KMS-11 (cell line): ENCODE data around the gene IL17RD.

Experiments used
- H2AFZ ChIP-seq: fragments of 200-600 bp; sonication (generic); 2 replicates; pipeline ENCODE4 v1.6.1; 2016; ENCODE audit warnings: antibody characterized with exemption, mixed run types, low read depth
- H3K27ac ChIP-seq: fragments of 200-600 bp; sonication (generic); 2 replicates; pipeline ENCODE4 v1.6.1; 2016; ENCODE audit warnings: mild to moderate bottlenecking, mixed run types
- H3K27me3 ChIP-seq: fragments of 200-600 bp; sonication (generic); 2 replicates; pipeline ENCODE4 v1.6.1; 2017; ENCODE audit warnings: mild to moderate bottlenecking, low read depth, mixed run types, moderate library complexity; ENCODE audit not compliant: insufficient read depth
- H3K36me3 ChIP-seq: fragments of 200-600 bp; sonication (generic); 2 replicates; pipeline ENCODE4 v1.6.1; 2017; ENCODE audit warnings: mild to moderate bottlenecking, mixed run types; ENCODE audit not compliant: insufficient read depth
- H3K4me1 ChIP-seq: fragments of 200-600 bp; sonication (generic); 2 replicates; pipeline ENCODE4 v1.6.1; 2016; ENCODE audit warnings: mild to moderate bottlenecking, low read depth, mixed run types; ENCODE audit not compliant: poor library complexity, severe bottlenecking
- H3K4me2 ChIP-seq: fragments of 200-600 bp; sonication (generic); 2 replicates; pipeline ENCODE4 v1.7.0; 2016; ENCODE audit warnings: mild to moderate bottlenecking, mixed run types
- H3K4me3 ChIP-seq: fragments of 200-600 bp; sonication (generic); IDR thresholded peaks from 2 replicates; pipeline ENCODE4 v1.6.1; 2017; ENCODE audit warnings: low read depth, low read length, mixed read lengths; ENCODE audit not compliant: insufficient read depth
- H3K79me2 ChIP-seq: fragments of 200-600 bp; sonication (generic); 2 replicates; pipeline ENCODE4 v1.6.1; 2016; ENCODE audit warnings: low read depth, mixed run types; ENCODE audit not compliant: insufficient read depth
- H3K9ac ChIP-seq: fragments of 200-600 bp; sonication (generic); 2 replicates; pipeline ENCODE4 v1.6.1; 2016; ENCODE audit warnings: mild to moderate bottlenecking, mixed run types
- H4K20me1 ChIP-seq: fragments of 200-600 bp; sonication (generic); 2 replicates; pipeline ENCODE4 v1.6.1; 2016; ENCODE audit warnings: mild to moderate bottlenecking, mixed run types; ENCODE audit not compliant: insufficient read depth
- TF ChIP-seq, protein P1 (sequence below): fragments of 200-600 bp; sonication (generic); conservative IDR thresholded peaks from 2 replicates; pipeline ENCODE4 v1.6.1; 2017; ENCODE audit warnings: low read depth, mild to moderate bottlenecking, antibody characterized with exemption, low read length, moderate library complexity, mixed read lengths

Gene IL17RD

DNA sequence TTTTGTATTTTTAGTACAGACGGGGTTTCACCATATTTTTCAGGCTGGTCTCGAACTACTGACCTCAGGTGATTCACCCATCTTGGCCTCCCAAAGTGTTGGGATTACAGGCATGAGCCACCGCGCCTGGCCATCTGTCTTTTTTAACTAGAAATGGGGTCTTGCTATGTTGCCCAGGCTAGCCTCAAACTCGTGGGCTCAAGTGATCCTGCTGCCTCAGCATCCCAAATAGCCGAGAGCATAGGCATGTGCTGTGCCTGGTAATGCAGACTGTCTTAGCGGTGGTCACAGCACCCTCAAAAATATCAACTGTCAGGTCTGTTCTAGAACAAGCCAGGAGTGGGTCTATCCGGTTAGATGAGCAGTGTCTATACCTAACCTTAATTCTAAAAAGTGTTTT lies 56.5 kb downstream of the IL17RD start:
- no peak overlapping the region for H2AFZ ChIP-seq
- no peaks in the 10 kb centered on the region for H4K20me1 ChIP-seq
- H3K27ac ChIP-seq = no peak overlapping the region
- H3K9ac ChIP-seq = no peak overlapping the region
- H3K4me2 ChIP-seq = no peak overlapping the region
- TF ChIP-seq, protein P1, sequence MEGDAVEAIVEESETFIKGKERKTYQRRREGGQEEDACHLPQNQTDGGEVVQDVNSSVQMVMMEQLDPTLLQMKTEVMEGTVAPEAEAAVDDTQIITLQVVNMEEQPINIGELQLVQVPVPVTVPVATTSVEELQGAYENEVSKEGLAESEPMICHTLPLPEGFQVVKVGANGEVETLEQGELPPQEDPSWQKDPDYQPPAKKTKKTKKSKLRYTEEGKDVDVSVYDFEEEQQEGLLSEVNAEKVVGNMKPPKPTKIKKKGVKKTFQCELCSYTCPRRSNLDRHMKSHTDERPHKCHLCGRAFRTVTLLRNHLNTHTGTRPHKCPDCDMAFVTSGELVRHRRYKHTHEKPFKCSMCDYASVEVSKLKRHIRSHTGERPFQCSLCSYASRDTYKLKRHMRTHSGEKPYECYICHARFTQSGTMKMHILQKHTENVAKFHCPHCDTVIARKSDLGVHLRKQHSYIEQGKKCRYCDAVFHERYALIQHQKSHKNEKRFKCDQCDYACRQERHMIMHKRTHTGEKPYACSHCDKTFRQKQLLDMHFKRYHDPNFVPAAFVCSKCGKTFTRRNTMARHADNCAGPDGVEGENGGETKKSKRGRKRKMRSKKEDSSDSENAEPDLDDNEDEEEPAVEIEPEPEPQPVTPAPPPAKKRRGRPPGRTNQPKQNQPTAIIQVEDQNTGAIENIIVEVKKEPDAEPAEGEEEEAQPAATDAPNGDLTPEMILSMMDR = no peak
- H3K36me3 ChIP-seq = no peaks in the 10 kb centered on the region
- H3K27me3 ChIP-seq = no peaks in the 10 kb centered on the region
- H3K79me2 ChIP-seq = no peaks in the 10 kb centered on the region
- H3K4me3 ChIP-seq = no peak overlapping the region
- H3K4me1 ChIP-seq = no peaks in the 10 kb centered on the region

- H3K36me3 ChIP-seq = no peaks in the 10 kb centered on the region
- no peak overlapping the region for H3K4me3 ChIP-seq
- no peaks in the 10 kb centered on the region for H4K20me1 ChIP-seq
- H3K4me1 ChIP-seq = no peaks in the 10 kb centered on the region
- H2AFZ ChIP-seq = no peak overlapping the region
- H3K27me3 ChIP-seq = no peaks in the 10 kb centered on the region
- no peak overlapping the region for H3K9ac ChIP-seq
- no peak overlapping the region for H3K4me2 ChIP-seq
- no peaks in the 10 kb centered on the region for H3K79me2 ChIP-seq
- H3K27ac ChIP-seq = no peak overlapping the region
- TF ChIP-seq, protein P1 = no peak
Measured at GRCh38 chr3:57105585-57105984, 59.6 kb downstream of the IL17RD start.

DNA sequence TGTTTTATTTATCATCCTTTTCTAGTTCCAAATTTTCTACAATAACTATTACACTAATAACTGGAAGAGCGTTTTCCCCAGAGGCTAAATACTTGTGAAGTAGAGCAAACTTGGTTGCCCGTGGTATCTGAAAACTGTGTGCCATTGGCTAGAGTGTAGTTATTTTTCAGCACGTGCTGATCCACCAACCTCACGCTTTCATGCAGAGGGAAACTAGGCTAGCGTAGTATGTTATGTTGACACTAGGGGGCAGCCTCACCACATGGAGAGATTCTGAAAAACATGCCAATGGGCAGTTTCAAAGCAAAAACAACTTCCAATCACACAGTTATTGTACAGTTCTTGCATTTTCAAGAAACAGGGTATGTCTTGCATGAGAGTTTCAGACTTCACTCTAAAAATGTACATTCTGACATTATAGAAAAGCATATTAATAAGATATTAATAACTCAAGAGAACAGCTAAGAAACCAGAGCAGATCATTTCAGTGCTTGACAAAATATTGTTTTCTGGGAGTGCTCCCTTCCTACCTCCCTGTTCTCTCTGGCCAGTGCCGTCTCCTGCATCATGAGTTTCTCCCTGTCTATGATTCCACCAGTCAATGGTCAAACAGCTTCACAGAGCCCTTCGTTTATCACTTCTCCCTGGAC lies 65.0 kb downstream of the IL17RD start:
- Histone ChIP-seq H3K4me2 (no peak overlapping the region), H3K4me1 (peaks cover 7% of the 10 kb centered on the region), H4K20me1 (no peaks in the 10 kb centered on the region), H3K27ac (no peak overlapping the region), H3K9ac (no peak overlapping the region), H3K36me3 (no peaks in the 10 kb centered on the region), H2AFZ (peak overlapping the region; percentile 38; the same call in 1 of the 2 replicates), H3K79me2 (no peaks in the 10 kb centered on the region), H3K4me3 (no peak overlapping the region), H3K27me3 (no peaks in the 10 kb centered on the region)
- TF ChIP-seq, protein P1 = peak; percentile 78

GRCh38 chr3:57098418-57099310 lies 66.5 kb downstream of the IL17RD start:
- Histone ChIP-seq H3K27me3 (no peaks in the 10 kb centered on the region), H3K79me2 (no peaks in the 10 kb centered on the region), H2AFZ (no peak overlapping the region), H3K4me2 (no peak overlapping the region), H3K27ac (no peak overlapping the region), H3K4me1 (peaks cover 7% of the 10 kb centered on the region), H4K20me1 (no peaks in the 10 kb centered on the region), H3K4me3 (no peak overlapping the region), H3K9ac (no peak overlapping the region), H3K36me3 (no peaks in the 10 kb centered on the region)
- TF ChIP-seq, protein P1 = no peak
